ENCODE results near the gene SYPL2. TPM values are rescaled to one million over a fixed set of nuclear protein-coding genes. Genes with fewer than 3 reads are reported as not detected.
A peak's percentile ranks its signal among the peaks of the same experiment; 100 is the strongest.

The SYPL2 gene
- total and polyA plus RNA-seq, 2 of the 8 experiments (the other 6 are each of a cell fraction or from before 2014, with no cell fraction given), result 1.5 TPM

- peak overlapping the region; percentile 80 to 99 (median 95) for H3K4me3 ChIP-seq (ENCODE audit: extremely low read depth in 1 of 4, insufficient read depth in 2 of 4, low read depth in 3 of 4, low read length in 4 of 4)
- H2BK20ac ChIP-seq (ENCODE audit: low read length), result no peak overlapping the region
- H2BK5ac ChIP-seq (ENCODE audit: low read depth, low read length), result no peak overlapping the region
- H3K36me3 ChIP-seq (ENCODE audit: control insufficient read depth in 2 of 4, insufficient read depth in 4 of 4, low read length in 3 of 4), result no peaks in the 10 kb centered on the region
- H3K9ac ChIP-seq (replicated peaks in 1 of 4; ENCODE audit: extremely low read depth in 1 of 4, low read depth in 3 of 4, low read length in 3 of 4), result peak overlapping the region in 2 of 4 experiments; percentile 80 to 81; a peak in 3 of 7 replicates
- peak overlapping the region; percentile 65 to 93 for H3K4me2 ChIP-seq (ENCODE audit: insufficient read depth in 1 of 2, low read depth in 2 of 2, low read length in 2 of 2)
- H3K79me2 ChIP-seq (ENCODE audit: control insufficient read depth in 1 of 2, insufficient read depth in 2 of 2, low read length in 2 of 2), result peaks cover 12 to 44% of the 10 kb centered on the region in 2 experiments
- H3K23ac ChIP-seq (ENCODE audit: insufficient read length), result no peak overlapping the region
- no peak overlapping the region for H3K18ac ChIP-seq (ENCODE audit: extremely low read depth, low read length)
- H3K4me1 ChIP-seq (replicated peaks in 1 of 4; ENCODE audit: control insufficient read depth in 3 of 4, insufficient read depth in 4 of 4, low read length in 3 of 4), result no peaks in the 10 kb centered on the region; a peak in 1 of 7 replicates
- H3K14ac ChIP-seq (ENCODE audit: insufficient read length), result no peak overlapping the region
- no peak overlapping the region for H2BK120ac ChIP-seq (replicated peaks; ENCODE audit: low read depth, low read length)
- FAIRE-seq, result no peak
- no peak overlapping the region for H3K27ac ChIP-seq (ENCODE audit: low read depth, low read length)
- H3K23me2 ChIP-seq (ENCODE audit: low read depth, low read length), result no peaks in the 10 kb centered on the region; the same call in none of the 2 replicates
- no peak overlapping the region for H3K4ac ChIP-seq (replicated peaks; ENCODE audit: insufficient read length, low read depth, low read length)
- ChIA-PET CTCF (ENCODE audit: partially characterized antibody) (interaction anchor here (1.1 to 4.8 kb wide), 6 partner anchors 9 to 106 kb away, joined by 3 to 34 read pairs (median 6); no protein-coding TSS in a partner anchor), POLR2A (ENCODE audit: partially characterized antibody) (interaction anchor here (0.6 to 2.5 kb wide), 9 partner anchors 19 to 103 kb away, joined by 3 to 12 read pairs (median 3); partner anchors contain the start of genes ATXN7L2 and SORT1)
- no peak overlapping the region for H2BK15ac ChIP-seq (ENCODE audit: low read length)
- H3K79me1 ChIP-seq (ENCODE audit: low read depth, low read length), result peaks cover 2% of the 10 kb centered on the region; the same call in 1 of the 2 replicates
- peaks cover 2 to 5% of the 10 kb centered on the region in 2 experiments for H4K20me1 ChIP-seq (replicated peaks in 1 of 2; ENCODE audit: control insufficient read depth in 1 of 2, insufficient read depth in 2 of 2, low read length in 2 of 2)
- H4K5ac ChIP-seq (ENCODE audit: insufficient read length, low read depth, low read length), result peak overlapping the region; percentile 38
- no peak overlapping the region for H2BK12ac ChIP-seq (ENCODE audit: low read depth, low read length)
- WGBS, 2 experiments (ENCODE audit: extremely low coverage in 1 of 2, insufficient coverage in 1 of 2, insufficient read length in 1 of 2, insufficient replicate concordance in 2 of 2, low coverage in 1 of 2, low lambda C conversion rate in 2 of 2, missing lambda C conversion rate in 1 of 2), result 15% methylated on average over 5 of the region's 7 CpGs; no CpG with 5 or more reads in 1 of the 2 experiments
- H3K56ac ChIP-seq (replicated peaks; ENCODE audit: insufficient read length, low read depth, low read length), result peak overlapping the region; percentile 22
- no peak overlapping the region for H4K91ac ChIP-seq (replicated peaks; ENCODE audit: insufficient read length, low read length)
- no peaks in the 10 kb centered on the region for H3K27me3 ChIP-seq (replicated peaks in 1 of 4; ENCODE audit: control insufficient read depth in 3 of 4, extremely low read depth in 1 of 4, insufficient read depth in 3 of 4, low read length in 3 of 4)
- no peak for DNase-seq (ENCODE audit: low read depth in 1 of 2, low spot score in 2 of 2)
- H2AK5ac ChIP-seq (ENCODE audit: low read depth, low read length), result no peak overlapping the region
- no peak overlapping the region for H4K8ac ChIP-seq (ENCODE audit: extremely low read depth, insufficient read depth, low read length)
- no peaks in the 10 kb centered on the region for H3K9me3 ChIP-seq (ENCODE audit: insufficient read depth in 2 of 2, low read depth in 1 of 2, low read length in 1 of 2)
- H2AFZ ChIP-seq (ENCODE audit: low read length), result no peak overlapping the region
- TF ChIP-seq JUN (IDR thresholded peaks at IDR 0.05; ENCODE audit: low read depth, low read length) (no peak), RAD21 (IDR thresholded peaks at IDR 0.05 in 1 of 2, conservative IDR thresholded peaks at IDR 0.05 in 1 of 2; ENCODE audit: low read depth in 2 of 2, low read length in 2 of 2) (no peak), MAFK (IDR thresholded peaks at IDR 0.05; ENCODE audit: low read depth, low read length) (no peak), CTBP2 (IDR thresholded peaks at IDR 0.05; ENCODE audit: borderline replicate concordance, insufficient read depth, insufficient read length, low read length) (no peak), SIX5 (IDR thresholded peaks at IDR 0.05; ENCODE audit: low read depth, low read length) (no peak), BCL11A (IDR thresholded peaks at IDR 0.05; ENCODE audit: low read depth in 2 of 2, low read length in 2 of 2) (no peak), TBP (IDR thresholded peaks at IDR 0.05; ENCODE audit: low read depth, low read length) (no peak), YY1 (IDR thresholded peaks at IDR 0.05; ENCODE audit: low read depth, low read length) (no peak), EGR1 (IDR thresholded peaks at IDR 0.05; ENCODE audit: borderline replicate concordance, low read depth, low read length) (no peak), SP1 (IDR thresholded peaks at IDR 0.05; ENCODE audit: low read depth, low read length) (no peak), BACH1 (IDR thresholded peaks at IDR 0.05; ENCODE audit: low read length) (no peak), POLR2AphosphoS5 (IDR thresholded peaks at IDR 0.05; ENCODE audit: low read depth, low read length) (no peak), SAP30 (IDR thresholded peaks at IDR 0.05; ENCODE audit: insufficient read depth, insufficient replicate concordance, low read length) (no peak), SP2 (IDR thresholded peaks at IDR 0.05; ENCODE audit: low read length) (no peak), NRF1 (IDR thresholded peaks at IDR 0.05; ENCODE audit: low read depth, low read length) (no peak)
These were observed 39.2 kb upstream of the SYPL2 start for GRCh38 chr1:109427171-109427467.
